GM12878 (cell line): Measurements from ENCODE around the gene OAS1. TPM values are rescaled to one million over a fixed set of nuclear protein-coding genes. Genes with fewer than 3 reads are reported as not detected.
A peak's percentile ranks its signal among the peaks of the same experiment; 100 is the strongest.

Experiments
- ATAC-seq: fragments of 200-7000 bp; cut with Tn5 transposase; 3 replicates; pipeline ENCODE4 v1.9.1; 2020; ENCODE audit warnings: mild to moderate bottlenecking, moderate library complexity
- BruUV-seq: library from RNA; stranded (reverse); fragments of 400-500 nt; replicated peaks from 2 replicates; lab custom pipeline; 2021; lab: Mats Ljungman, UMichigan
- CTCF ChIA-PET: fragments of 300-600 bp; sonication (Branson Sonifier 250); formaldehyde crosslinking; extraction: SDS; loops from one replicate; lab custom pipeline; 2021; ENCODE audit warnings: inconsistent platforms; lab: Yijun Ruan, JAX
- POLR2A ChIA-PET: fragments of 350-600 bp; formaldehyde crosslinking; extraction: SDS; loops from one replicate; lab custom pipeline; 2021; ENCODE audit warnings: inconsistent platforms; lab: Charles Lee
- RAD21 ChIA-PET: fragments of 300-600 bp; sonication (Branson Sonifier 250); formaldehyde crosslinking; loops from one replicate; lab custom pipeline; 2023; ENCODE audit warnings: antibody characterized with exemption; ENCODE audit not compliant: unreplicated experiment; lab: Charles Lee
- SMC1A ChIA-PET: fragments of 300-600 bp; sonication (Branson Sonifier 250); formaldehyde crosslinking; loops from one replicate; lab custom pipeline; 2023; ENCODE audit not compliant: unreplicated experiment, uncharacterized antibody; lab: Charles Lee
- DNase-seq: peaks from one replicate; pipeline ENCODE4 v3.0.0-alpha.2; 2011; ENCODE audit warnings: low read depth, low spot score
- FAIRE-seq: peaks from 3 replicates; lab custom pipeline; 2011; peaks lifted over from hg19 to GRCh38; lab: Jason Lieb, UNC
- H2AFZ ChIP-seq: 2 replicates; pipeline ENCODE4 v1.6.0; 2011; ENCODE audit warnings: low read depth, low read length, control low read depth; ENCODE audit not compliant: control insufficient read depth
- H3K27ac ChIP-seq: 2 replicates; pipeline ENCODE4 v1.5.1; 2011; ENCODE audit warnings: control low read depth; ENCODE audit not compliant: control insufficient read depth, insufficient read depth
- H3K27me3 ChIP-seq, 2 experiments: replicated peaks in 1 of 2; 2 replicates each; pipeline versions ENCODE4 v1.6.0 to v1.6.1; 2011; ENCODE audit warnings: low read length in 1 of 2; ENCODE audit not compliant: control insufficient read depth in 2 of 2, insufficient read depth in 2 of 2
- H3K36me3 ChIP-seq, 2 experiments: 2 replicates each; pipeline ENCODE4 v1.5.1; 2011; ENCODE audit warnings: low read length in 1 of 2; ENCODE audit not compliant: control insufficient read depth in 2 of 2, insufficient read depth in 2 of 2
- H3K4me1 ChIP-seq: 2 replicates; pipeline ENCODE4 v1.6.1; 2011; ENCODE audit warnings: mild to moderate bottlenecking, low read length, moderate library complexity, mixed read lengths; ENCODE audit not compliant: control insufficient read depth, insufficient read depth
- H3K4me2 ChIP-seq: 2 replicates; pipeline ENCODE4 v1.6.0; 2011; ENCODE audit warnings: control low read depth; ENCODE audit not compliant: control insufficient read depth, insufficient read depth
- H3K4me3 ChIP-seq: fragments of 200-600 bp; sonication (generic); 2 replicates; pipeline ENCODE4 v1.5.1; 2016
- H3K79me2 ChIP-seq: 2 replicates; pipeline ENCODE4 v1.6.0; 2011; ENCODE audit warnings: low read length; ENCODE audit not compliant: control insufficient read depth, insufficient read depth
- H3K9ac ChIP-seq: 2 replicates; pipeline ENCODE4 v1.8.0; 2011; ENCODE audit warnings: low read length, control low read depth, mixed read lengths; ENCODE audit not compliant: control insufficient read depth, insufficient read depth
- H3K9me3 ChIP-seq: replicated peaks from 3 replicates; pipeline ENCODE4 v1.5.1; 2011; ENCODE audit warnings: mild to moderate bottlenecking, low read length; ENCODE audit not compliant: control insufficient read depth, insufficient read depth
- H4K20me1 ChIP-seq: 2 replicates; pipeline ENCODE4 v1.6.0; 2011; ENCODE audit not compliant: control insufficient read depth, insufficient read depth
- ATF2 ChIP-seq: IDR thresholded peaks from 2 replicates; pipeline ENCODE4 v1.6.1; 2012; ENCODE audit warnings: low read length, inconsistent platforms
- IRF4 ChIP-seq: IDR thresholded peaks from 2 replicates; pipeline ENCODE4 v1.6.1; 2011; ENCODE audit warnings: low read depth, low read length
- KAT2A ChIP-seq: conservative IDR thresholded peaks from 2 replicates; pipeline ENCODE4 v1.6.1; 2011; ENCODE audit warnings: low read depth, low read length; ENCODE audit not compliant: control insufficient read depth
- WGBS: methylation state at CpG from one replicate; pipeline ENCODE4 v1.1.6; 2016; ENCODE audit warnings: low lambda C conversion rate; ENCODE audit not compliant: insufficient replicate concordance, insufficient coverage; ENCODE audit errors: missing lambda C conversion rate; 5-methylcytosine and 5-hydroxymethylcytosine counted together
- in situ Hi-C: fragments of 300-500 bp; cut with MboI; formaldehyde crosslinking; loops from 9 replicates; pipeline ENCODE4 v1.14.3; 2018; ENCODE audit warnings: mixed read lengths
- intact Hi-C: fragments of 100-400 bp; cut with micrococcal nuclease; formaldehyde crosslinking; loops from one replicate; pipeline ENCODE4 v1.14.2; 2022; ENCODE audit not compliant: unreplicated experiment
- polyA plus RNA-seq, 11 experiments: library from polyadenylated mRNA; depleted of rRNA in 4 of 11; unstranded in 6 of 11; stranded (reverse) in 5 of 11; fragments of >200 nt; fragmentation: Nextera tagmentation in 4 of 11; fragmentation: Illumina TruSeq in 1 of 11; extraction: Ambion mirVana in 4 of 11; extraction: Trizol in 1 of 11; gene quantifications; 1 replicate in 1 of 11; 2 replicates in 10 of 11; pipeline versions ENCODE4 v1.2.1 to v1.2.3, GENCODE V29; 2011 to 2016; ENCODE audit warnings: inconsistent platforms in 2 of 11, missing spikeins in 2 of 11, low read depth in 1 of 11
- total RNA-seq, 4 experiments: library from RNA; depleted of rRNA in 3 of 4; stranded (reverse); fragments of >200 nt in 3 of 4; fragmentation: Illumina TruSeq in 1 of 4; extraction: Trizol in 1 of 4; gene quantifications; 2 replicates each; pipeline versions ENCODE4 v1.2.1 to v1.2.3, GENCODE V29; 2013 to 2021
- TF ChIP-seq, protein P1 (sequence below): IDR thresholded peaks from 2 replicates; pipeline ENCODE4 v1.6.1; 2012; ENCODE audit warnings: mild to moderate bottlenecking, low read depth, low read length

The OAS1 gene
- total and polyA plus RNA-seq, 10 of the 15 experiments (the other 5 are each of a cell fraction or from before 2014, with no cell fraction given): 44.7 to 287 (median 64.3) TPM

DNA sequence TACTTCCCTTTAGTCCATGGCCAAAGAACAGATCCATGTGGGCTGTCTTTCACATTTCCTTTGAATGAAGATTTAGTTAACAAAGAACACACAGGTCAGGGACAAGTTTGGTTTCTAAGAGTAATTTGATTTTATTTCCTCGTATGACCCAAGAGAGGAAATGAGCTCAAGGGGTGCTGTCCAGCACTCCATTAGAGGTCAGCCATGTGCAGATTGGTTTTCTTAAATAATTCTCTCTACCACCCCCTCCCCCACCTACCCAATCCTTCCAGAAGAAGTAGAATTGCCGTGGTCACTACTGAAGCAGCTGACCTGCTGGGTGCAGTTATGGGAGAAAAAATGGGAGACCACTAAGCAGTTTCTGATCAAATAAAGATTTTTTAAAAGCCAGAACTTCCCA, 13.9 kb upstream of the OAS1 start:
- 19% methylated on average over 2 of the region's 2 CpGs for WGBS
- SMC1A ChIA-PET: no interaction called here

More for the DNA sequence above, 13.9 kb upstream of the OAS1 start:
- Histone ChIP-seq H4K20me1 (no peaks in the 10 kb centered on the region), H3K36me3 (no peaks in the 10 kb centered on the region), H2AFZ (no peak overlapping the region)
- TF ChIP-seq KAT2A (no peak), ATF2 (no peak), IRF4 (no peak)
- TF ChIP-seq, protein P1, sequence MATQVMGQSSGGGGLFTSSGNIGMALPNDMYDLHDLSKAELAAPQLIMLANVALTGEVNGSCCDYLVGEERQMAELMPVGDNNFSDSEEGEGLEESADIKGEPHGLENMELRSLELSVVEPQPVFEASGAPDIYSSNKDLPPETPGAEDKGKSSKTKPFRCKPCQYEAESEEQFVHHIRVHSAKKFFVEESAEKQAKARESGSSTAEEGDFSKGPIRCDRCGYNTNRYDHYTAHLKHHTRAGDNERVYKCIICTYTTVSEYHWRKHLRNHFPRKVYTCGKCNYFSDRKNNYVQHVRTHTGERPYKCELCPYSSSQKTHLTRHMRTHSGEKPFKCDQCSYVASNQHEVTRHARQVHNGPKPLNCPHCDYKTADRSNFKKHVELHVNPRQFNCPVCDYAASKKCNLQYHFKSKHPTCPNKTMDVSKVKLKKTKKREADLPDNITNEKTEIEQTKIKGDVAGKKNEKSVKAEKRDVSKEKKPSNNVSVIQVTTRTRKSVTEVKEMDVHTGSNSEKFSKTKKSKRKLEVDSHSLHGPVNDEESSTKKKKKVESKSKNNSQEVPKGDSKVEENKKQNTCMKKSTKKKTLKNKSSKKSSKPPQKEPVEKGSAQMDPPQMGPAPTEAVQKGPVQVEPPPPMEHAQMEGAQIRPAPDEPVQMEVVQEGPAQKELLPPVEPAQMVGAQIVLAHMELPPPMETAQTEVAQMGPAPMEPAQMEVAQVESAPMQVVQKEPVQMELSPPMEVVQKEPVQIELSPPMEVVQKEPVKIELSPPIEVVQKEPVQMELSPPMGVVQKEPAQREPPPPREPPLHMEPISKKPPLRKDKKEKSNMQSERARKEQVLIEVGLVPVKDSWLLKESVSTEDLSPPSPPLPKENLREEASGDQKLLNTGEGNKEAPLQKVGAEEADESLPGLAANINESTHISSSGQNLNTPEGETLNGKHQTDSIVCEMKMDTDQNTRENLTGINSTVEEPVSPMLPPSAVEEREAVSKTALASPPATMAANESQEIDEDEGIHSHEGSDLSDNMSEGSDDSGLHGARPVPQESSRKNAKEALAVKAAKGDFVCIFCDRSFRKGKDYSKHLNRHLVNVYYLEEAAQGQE: peak; percentile 60; the same call in 1 of the 2 replicates
- TF ChIP-seq, all 136 proteins: peak for 1
- intact Hi-C loops: no loop called here
- DNase-seq (no peak), ATAC-seq (no peak), FAIRE-seq (no peak)
- no peaks in the 10 kb centered on the region for H3K4me1 ChIP-seq
- H3K4me2 ChIP-seq: no peak overlapping the region
- CTCF ChIA-PET: no interaction called here
- POLR2A ChIA-PET: no interaction called here
- peaks cover 0 to under 1% of the 10 kb centered on the region in 2 experiments; a peak in 1 of 4 replicates for H3K27me3 ChIP-seq
- BruUV-seq: no TSS peak
- H3K9me3 ChIP-seq: no peaks in the 10 kb centered on the region
- H3K79me2 ChIP-seq: no peaks in the 10 kb centered on the region
- RAD21 ChIA-PET: no interaction called here
- H3K9ac ChIP-seq: no peak overlapping the region
- in situ Hi-C loops: no loop called here
- H3K4me3 ChIP-seq: no peak overlapping the region
- H3K27ac ChIP-seq: no peak overlapping the region
